H1 (cell line): ENCODE data around the gene SRP14. TPM values are rescaled to one million over a fixed set of nuclear protein-coding genes. Genes with fewer than 3 reads are reported as not detected.

ENCODE experiments used
- CTCF ChIA-PET: fragments of 300-600 bp; sonication (Branson Sonifier 250); formaldehyde crosslinking; loops from one replicate; lab custom pipeline; 2021; ENCODE audit not compliant: partially characterized antibody; lab: Charles Lee
- POLR2A ChIA-PET: fragments of 300-600 bp; sonication (Branson Sonifier 250); formaldehyde crosslinking; loops from one replicate; lab custom pipeline; 2021; ENCODE audit warnings: inconsistent platforms; ENCODE audit not compliant: partially characterized antibody; lab: Charles Lee
- DNase-seq, 2 experiments: peaks; one replicate each; pipeline versions ENCODE4 v3.0.0 to v3.0.0-alpha.2; 2010 to 2022; ENCODE audit warnings: low spot score in 2 of 2, low read depth in 1 of 2, mixed read lengths in 1 of 2
- FAIRE-seq: peaks from 2 replicates; lab custom pipeline; 2011; peaks lifted over from hg19 to GRCh38; lab: Jason Lieb, UNC
- H2AFZ ChIP-seq: 2 replicates; pipeline ENCODE4 v1.8.1; 2012; ENCODE audit warnings: low read length, inconsistent platforms
- H2AK5ac ChIP-seq: 2 replicates; pipeline ENCODE4 v1.6.1; 2013; ENCODE audit warnings: low read depth, low read length
- H2BK120ac ChIP-seq: replicated peaks from 2 replicates; pipeline ENCODE3; 2013; ENCODE audit warnings: low read depth, low read length, inconsistent platforms
- H2BK12ac ChIP-seq: 2 replicates; pipeline ENCODE4 v1.6.1; 2013; ENCODE audit warnings: low read depth, low read length
- H2BK15ac ChIP-seq: 2 replicates; pipeline ENCODE4 v1.6.1; 2013; ENCODE audit warnings: low read length
- H2BK20ac ChIP-seq: 2 replicates; pipeline ENCODE4 v1.6.1; 2013; ENCODE audit warnings: low read length
- H2BK5ac ChIP-seq: 2 replicates; pipeline ENCODE4 v1.6.1; 2013; ENCODE audit warnings: low read depth, low read length
- H3K14ac ChIP-seq: 2 replicates; pipeline ENCODE4 v1.6.1; 2013; ENCODE audit warnings: inconsistent platforms; ENCODE audit not compliant: insufficient read length
- H3K18ac ChIP-seq: 2 replicates; pipeline ENCODE4 v1.6.1; 2013; ENCODE audit warnings: low read length; ENCODE audit errors: extremely low read depth
- H3K23ac ChIP-seq: 2 replicates; pipeline ENCODE4 v1.6.1; 2013; ENCODE audit warnings: inconsistent platforms; ENCODE audit not compliant: insufficient read length
- H3K23me2 ChIP-seq: 2 replicates; pipeline ENCODE4 v1.6.1; 2013; ENCODE audit warnings: low read depth, low read length
- H3K27ac ChIP-seq: 2 replicates; pipeline ENCODE4 v1.6.1; 2011; ENCODE audit warnings: low read depth, low read length, inconsistent platforms
- H3K27me3 ChIP-seq, 4 experiments: replicated peaks in 1 of 4; 1 replicate in 1 of 4; 2 replicates in 3 of 4; pipeline versions ENCODE4 v1.6.1 to v1.8.1; 2011 to 2013; ENCODE audit warnings: low read length in 3 of 4, mild to moderate bottlenecking in 3 of 4, inconsistent platforms in 2 of 4, mixed read lengths in 2 of 4, moderate library complexity in 1 of 4; ENCODE audit not compliant: control insufficient read depth in 3 of 4, insufficient read depth in 3 of 4; ENCODE audit errors: extremely low read depth in 1 of 4
- H3K36me3 ChIP-seq, 4 experiments: 2 replicates each; pipeline versions ENCODE4 v1.6.1 to v1.8.1; 2011 to 2013; ENCODE audit warnings: mild to moderate bottlenecking in 4 of 4, low read length in 3 of 4, moderate library complexity in 2 of 4, control low read depth in 1 of 4, inconsistent platforms in 1 of 4; ENCODE audit not compliant: insufficient read depth in 4 of 4, control insufficient read depth in 2 of 4
- H3K4ac ChIP-seq: replicated peaks from 2 replicates; pipeline ENCODE3; 2013; ENCODE audit warnings: low read length, low read depth, mixed read lengths, inconsistent platforms; ENCODE audit not compliant: insufficient read length
- H3K4me1 ChIP-seq, 4 experiments: replicated peaks in 1 of 4; 1 replicate in 1 of 4; 2 replicates in 3 of 4; pipeline versions ENCODE4 v1.6.1 to v1.8.1; 2011 to 2013; ENCODE audit warnings: low read length in 3 of 4, inconsistent platforms in 2 of 4, mixed read lengths in 1 of 4; ENCODE audit not compliant: insufficient read depth in 4 of 4, control insufficient read depth in 3 of 4
- H3K4me2 ChIP-seq, 2 experiments: 2 replicates each; pipeline versions ENCODE4 v1.6.1 to v1.8.1; 2011 to 2013; ENCODE audit warnings: low read depth in 2 of 2, low read length in 2 of 2, control low read depth in 1 of 2, inconsistent platforms in 1 of 2, mild to moderate bottlenecking in 1 of 2; ENCODE audit not compliant: insufficient read depth in 1 of 2
- H3K4me3 ChIP-seq, 4 experiments: fragments of 200-600, 300-600 bp in 1 of 4; sonication (generic), shearing (Covaris generic), sonication (Bioruptor Twin) in 1 of 4; 2 replicates each; pipeline versions ENCODE4 v1.5.1 to v1.8.1; 2011 to 2016; ENCODE audit warnings: low read length in 4 of 4, low read depth in 3 of 4, control low read depth in 2 of 4, inconsistent platforms in 2 of 4, mild to moderate bottlenecking in 2 of 4, mixed read lengths in 1 of 4, moderate library complexity in 1 of 4; ENCODE audit not compliant: insufficient read depth in 2 of 4; ENCODE audit errors: extremely low read depth in 1 of 4
- H3K56ac ChIP-seq: replicated peaks from 2 replicates; pipeline ENCODE3; 2013; ENCODE audit warnings: low read depth, mild to moderate bottlenecking, mixed read lengths, low read length, inconsistent platforms; ENCODE audit not compliant: insufficient read length
- H3K79me1 ChIP-seq: 2 replicates; pipeline ENCODE4 v1.6.1; 2013; ENCODE audit warnings: low read depth, low read length, control low read depth
- H3K79me2 ChIP-seq, 2 experiments: 2 replicates each; pipeline versions ENCODE4 v1.6.1 to v1.8.1; 2012 to 2013; ENCODE audit warnings: low read length in 2 of 2, mild to moderate bottlenecking in 2 of 2, inconsistent platforms in 1 of 2; ENCODE audit not compliant: insufficient read depth in 2 of 2, control insufficient read depth in 1 of 2
- H3K9ac ChIP-seq, 4 experiments: replicated peaks in 1 of 4; 1 replicate in 1 of 4; 2 replicates in 3 of 4; pipeline versions ENCODE4 v1.6.1 to v1.8.1; 2011 to 2013; ENCODE audit warnings: low read depth in 3 of 4, low read length in 3 of 4, control low read depth in 2 of 4, mild to moderate bottlenecking in 2 of 4, moderate library complexity in 2 of 4, inconsistent platforms in 1 of 4; ENCODE audit errors: extremely low read depth in 1 of 4
- H3K9me3 ChIP-seq, 2 experiments: 2 replicates each; pipeline versions ENCODE4 v1.6.1 to v1.8.1; 2012 to 2013; ENCODE audit warnings: mild to moderate bottlenecking in 2 of 2, moderate library complexity in 2 of 2, control low read depth in 1 of 2, inconsistent platforms in 1 of 2, low read depth in 1 of 2, low read length in 1 of 2, mixed read lengths in 1 of 2; ENCODE audit not compliant: insufficient read depth in 2 of 2
- H4K20me1 ChIP-seq, 2 experiments: replicated peaks in 1 of 2; 2 replicates each; pipeline versions ENCODE3 to v1.8.1; 2011 to 2013; ENCODE audit warnings: inconsistent platforms in 2 of 2, low read length in 2 of 2, mild to moderate bottlenecking in 1 of 2; ENCODE audit not compliant: insufficient read depth in 2 of 2, control insufficient read depth in 1 of 2
- H4K5ac ChIP-seq: 2 replicates; pipeline ENCODE4 v1.6.1; 2013; ENCODE audit warnings: low read length, low read depth, mixed read lengths, inconsistent platforms; ENCODE audit not compliant: insufficient read length
- H4K8ac ChIP-seq: 2 replicates; pipeline ENCODE4 v1.8.0; 2013; ENCODE audit warnings: mild to moderate bottlenecking, moderate library complexity, low read length, inconsistent platforms; ENCODE audit not compliant: insufficient read depth; ENCODE audit errors: extremely low read depth
- H4K91ac ChIP-seq: replicated peaks from 2 replicates; pipeline ENCODE3; 2013; ENCODE audit warnings: low read length, mixed read lengths, inconsistent platforms; ENCODE audit not compliant: insufficient read length
- E2F6 ChIP-seq: IDR thresholded peaks from 2 replicates; pipeline ENCODE4 v1.6.1; 2012; ENCODE audit warnings: inconsistent platforms
- PHF8 ChIP-seq: fragments of 200-600 bp; sonication (generic); conservative IDR thresholded peaks from 2 replicates; pipeline ENCODE4 v1.7.1; 2012; ENCODE audit warnings: low read depth, mild to moderate bottlenecking, inconsistent platforms, low read length, moderate library complexity
- SIX5 ChIP-seq: IDR thresholded peaks from 2 replicates; pipeline ENCODE4 v1.6.1; 2011; ENCODE audit warnings: mild to moderate bottlenecking, low read depth, low read length
- TBP ChIP-seq: IDR thresholded peaks from 2 replicates; pipeline ENCODE4 v1.6.1; 2011; ENCODE audit warnings: low read depth, low read length, improper control_type of control experiment
- USF2 ChIP-seq: IDR thresholded peaks from 2 replicates; pipeline ENCODE4 v1.6.1; 2011; ENCODE audit warnings: low read length, improper control_type of control experiment
- WGBS, 2 experiments: shearing (Covaris generic) in 1 of 2; methylation state at CpG; one replicate each; pipeline versions ENCODE4 v1.1.6 to v1.1.7; 2013 to 2015; ENCODE audit warnings: low lambda C conversion rate in 2 of 2, mixed read lengths in 2 of 2, inconsistent platforms in 1 of 2, low coverage in 1 of 2, missing lambda C conversion rate in 1 of 2; ENCODE audit not compliant: insufficient replicate concordance in 2 of 2, insufficient coverage in 1 of 2, insufficient read length in 1 of 2; ENCODE audit errors: extremely low coverage in 1 of 2, missing lambda C conversion rate in 1 of 2; 5-methylcytosine and 5-hydroxymethylcytosine counted together
- polyA plus RNA-seq, 7 experiments: library from polyadenylated mRNA; depleted of rRNA in 3 of 7; stranded (reverse) in 5 of 7; unstranded in 2 of 7; fragments of >200 nt in 5 of 7; fragments of 200-250 nt in 2 of 7; gene quantifications; 1 replicate in 5 of 7; 2 replicates in 1 of 7; 4 replicates in 1 of 7; pipeline versions ENCODE4 v1.2.1 to v1.2.3, GENCODE V29; 2011 to 2013; ENCODE audit warnings: missing spikeins in 2 of 7, mixed read lengths in 2 of 7
- total RNA-seq: library from RNA; stranded (reverse); fragmentation: NEBNext Ultra II Directional; extraction: Animal tissue kit (Norgen Biotek cat#: 25700); gene quantifications from 2 replicates; pipeline ENCODE4 v1.2.1, GENCODE V29; 2021

Gene SRP14
- total and polyA plus RNA-seq, 2 of the 8 experiments (the other 6 are each of a cell fraction or from before 2014, with no cell fraction given) = 186 to 223 TPM

GRCh38 chr15:39990706-39991105, 48.3 kb downstream of the SRP14 start:
- Histone ChIP-seq H2AK5ac (no peak overlapping the region), H4K91ac (no peak overlapping the region), H3K9me3 (no peaks in the 10 kb centered on the region), H3K56ac (no peak overlapping the region), H3K4ac (no peak overlapping the region), H3K4me2 (no peak overlapping the region), H2BK5ac (no peak overlapping the region), H3K18ac (no peak overlapping the region), H2AFZ (no peak overlapping the region), H3K23ac (no peak overlapping the region), H3K79me1 (no peaks in the 10 kb centered on the region), H3K79me2 (no peaks in the 10 kb centered on the region), H3K27ac (no peak overlapping the region), H3K4me3 (no peak overlapping the region), H2BK12ac (no peak overlapping the region), H2BK120ac (no peak overlapping the region), H2BK15ac (no peak overlapping the region), H2BK20ac (no peak overlapping the region), H3K9ac (no peak overlapping the region), H4K20me1 (no peaks in the 10 kb centered on the region), H4K5ac (no peak overlapping the region), H3K27me3 (no peaks in the 10 kb centered on the region), H4K8ac (no peak overlapping the region), H3K14ac (no peak overlapping the region), H3K23me2 (peaks cover 3% of the 10 kb centered on the region; the same call in 1 of the 2 replicates), H3K36me3 (peaks cover 35 to 83% (median 70%) of the 10 kb centered on the region in 4 experiments), H3K4me1 (no peaks in the 10 kb centered on the region)
- ChIA-PET CTCF (no interaction called here), POLR2A (no interaction called here)
- FAIRE-seq (no peak), DNase-seq (no peak)
- 77% methylated on average over 6 of the region's 6 CpGs; no CpG with 5 or more reads in 1 of the 2 experiments for WGBS, 2 experiments
- no peak for TF ChIP-seq TBP
- no peak for TF ChIP-seq SIX5
- no peak for TF ChIP-seq E2F6
- no peak for TF ChIP-seq USF2
- TF ChIP-seq PHF8 = no peak
